HCT116 (cell line): Measurements from ENCODE around the gene SETD3. TPM values are rescaled to one million over a fixed set of nuclear protein-coding genes. Genes with fewer than 3 reads are reported as not detected.

Source experiments
- ATAC-seq: fragments of 200-7000 bp; cut with Tn5 transposase; 2 replicates; pipeline ENCODE4 v1.9.1; 2020; ENCODE audit warnings: mild to moderate bottlenecking, moderate library complexity
- BruUV-seq: library from RNA; stranded (reverse); fragments of 400-500 nt; replicated peaks from 2 replicates; lab custom pipeline; 2021; lab: Mats Ljungman, UMichigan
- CTCF ChIA-PET: fragments of 300-600 bp; sonication (Branson Sonifier 250); formaldehyde crosslinking; loops from one replicate; lab custom pipeline; 2021; ENCODE audit warnings: antibody characterized with exemption; lab: Charles Lee
- POLR2A ChIA-PET: fragments of 300-600, 350-600 bp; sonication (Branson Sonifier 250); formaldehyde crosslinking; loops from one replicate; lab custom pipeline; 2021; ENCODE audit warnings: antibody characterized with exemption; lab: Charles Lee
- RAD21 ChIA-PET, 2 experiments: fragments of 300-600 bp; sonication (Branson Sonifier 250); formaldehyde crosslinking; loops; one replicate each; lab custom pipeline; 2023; ENCODE audit warnings: low total read pairs in 2 of 2; ENCODE audit not compliant: uncharacterized antibody in 2 of 2, unreplicated experiment in 2 of 2, low non-redundant PET in 1 of 2; lab: Charles Lee
- DNase-seq: peaks from one replicate; pipeline ENCODE4 v3.0.0-alpha.2; 2010; ENCODE audit warnings: low read depth, low spot score
- H2AFZ ChIP-seq: fragments of 200-600 bp; shearing (Covaris generic), sonication (generic); 2 replicates; pipeline ENCODE4 v1.6.1; 2017; ENCODE audit warnings: low read depth, mixed run types, mixed read lengths, antibody characterized with exemption, low read length; ENCODE audit not compliant: poor library complexity, severe bottlenecking
- H3K27ac ChIP-seq: 2 replicates; pipeline ENCODE4 v1.5.1; 2012; ENCODE audit warnings: low read depth, low read length
- H3K27me3 ChIP-seq: fragments of 200-600 bp; sonication (generic); 2 replicates; pipeline ENCODE4 v1.6.1; 2016; ENCODE audit warnings: mixed run types, low read length, mixed read lengths; ENCODE audit not compliant: insufficient read depth
- H3K36me3 ChIP-seq, 2 experiments: fragments of 200-500 bp in 1 of 2; fragments of 200-600 bp in 1 of 2; sonication (Bioruptor generic) in 1 of 2; sonication (generic) in 1 of 2; 2 replicates each; pipeline versions ENCODE4 v1.5.1 to v1.6.1; 2014 to 2016; ENCODE audit warnings: low read length in 2 of 2, inconsistent platforms in 1 of 2, mixed read lengths in 1 of 2, mixed run types in 1 of 2; ENCODE audit not compliant: insufficient read depth in 2 of 2, control insufficient read depth in 1 of 2
- H3K4me1 ChIP-seq, 2 experiments: fragments of 200-600 bp in 1 of 2; sonication (generic) in 1 of 2; 2 replicates each; pipeline versions ENCODE4 v1.5.1 to v1.6.1; 2012 to 2017; ENCODE audit warnings: low read length in 2 of 2, inconsistent platforms in 1 of 2, mild to moderate bottlenecking in 1 of 2, mixed read lengths in 1 of 2, mixed run types in 1 of 2, moderate library complexity in 1 of 2; ENCODE audit not compliant: insufficient read depth in 2 of 2, control insufficient read depth in 1 of 2
- H3K4me2 ChIP-seq: fragments of 200-600 bp; sonication (generic); 2 replicates; pipeline ENCODE4 v1.6.1; 2017; ENCODE audit warnings: mixed run types, low read length, mixed read lengths
- H3K4me3 ChIP-seq, 2 experiments: fragments of 200-600 bp in 1 of 2; sonication (generic) in 1 of 2; replicated peaks in 1 of 2; 2 replicates each; pipeline ENCODE4 v1.5.1; 2011 to 2016; ENCODE audit warnings: low read length in 2 of 2, control low read depth in 1 of 2, low read depth in 1 of 2, mild to moderate bottlenecking in 1 of 2, mixed read lengths in 1 of 2, mixed run types in 1 of 2
- H3K79me2 ChIP-seq: fragments of 200-600 bp; sonication (generic); 2 replicates; pipeline ENCODE4 v1.6.1; 2017; ENCODE audit warnings: mild to moderate bottlenecking, mixed run types, low read length, moderate library complexity, mixed read lengths; ENCODE audit not compliant: insufficient read depth
- H3K9ac ChIP-seq: fragments of 200-600 bp; sonication (generic); 2 replicates; pipeline ENCODE4 v1.6.1; 2016; ENCODE audit warnings: low read length, mixed read lengths
- H3K9me2 ChIP-seq: fragments of 200-600 bp; sonication (generic), shearing (Covaris generic); 2 replicates; pipeline ENCODE4 v1.6.1; 2017; ENCODE audit warnings: mixed run types, mild to moderate bottlenecking, moderate library complexity; ENCODE audit not compliant: insufficient read depth
- H3K9me3 ChIP-seq, 2 experiments: fragments of 200-500 bp in 1 of 2; fragments of 200-600 bp in 1 of 2; sonication (Bioruptor generic) in 1 of 2; sonication (generic) in 1 of 2; 2 replicates each; pipeline ENCODE4 v1.6.1; 2014 to 2017; ENCODE audit warnings: low read length in 2 of 2, mixed read lengths in 2 of 2, inconsistent platforms in 1 of 2, low read depth in 1 of 2, mild to moderate bottlenecking in 1 of 2, mixed run types in 1 of 2, moderate library complexity in 1 of 2; ENCODE audit not compliant: control insufficient read depth in 1 of 2, insufficient read depth in 1 of 2
- H4K20me1 ChIP-seq: fragments of 200-600 bp; sonication (generic), shearing (Covaris generic); 2 replicates; pipeline ENCODE4 v1.6.1; 2017; ENCODE audit warnings: mixed run types, mild to moderate bottlenecking, moderate library complexity; ENCODE audit not compliant: insufficient read depth
- CEBPB ChIP-seq: IDR thresholded peaks from 2 replicates; pipeline ENCODE4 v1.6.1; 2012; ENCODE audit warnings: low read depth
- CTCF ChIP-seq, 3 experiments: fragments of 200-600 bp in 1 of 3; sonication (generic) in 1 of 3; IDR thresholded peaks in 2 of 3; conservative IDR thresholded peaks in 1 of 3; 2 replicates each; pipeline ENCODE4 v1.5.1; 2012 to 2017; ENCODE audit warnings: low read depth in 2 of 3, low read length in 2 of 3, antibody characterized with exemption in 1 of 3, borderline replicate concordance in 1 of 3, control low read depth in 1 of 3, mild to moderate bottlenecking in 1 of 3, mixed read lengths in 1 of 3, mixed run types in 1 of 3, moderate library complexity in 1 of 3; ENCODE audit not compliant: insufficient read depth in 1 of 3
- ELF1 ChIP-seq: IDR thresholded peaks from 2 replicates; pipeline ENCODE4 v1.6.1; 2012; ENCODE audit warnings: low read depth, borderline replicate concordance
- ZNF274 ChIP-seq: fragments of 200-500 bp; sonication (Bioruptor generic); IDR thresholded peaks from 2 replicates; pipeline ENCODE4 v1.6.1; 2014; ENCODE audit warnings: mild to moderate bottlenecking, low read depth, low read length, inconsistent platforms
- intact Hi-C: fragments of 100-400 bp; cut with micrococcal nuclease; formaldehyde crosslinking; loops from 2 replicates; pipeline ENCODE4 v1.10.0; 2022
- total RNA-seq: library from RNA; stranded (reverse); gene quantifications from one replicate; pipeline ENCODE4 v1.2.1, GENCODE V29; 2021; ENCODE audit not compliant: unreplicated experiment

SETD3 gene
- total RNA-seq, 1 experiment from 2014 or later: 46.6 TPM

- Histone ChIP-seq H3K27ac (no peak overlapping the region), H3K36me3 (peaks cover 0 to 3% of the 10 kb centered on the region in 2 experiments; a peak in 1 of 4 replicates), H3K4me1 (peaks cover 0 to 6% of the 10 kb centered on the region in 2 experiments; a peak in 2 of 4 replicates), H3K4me3 (no peak overlapping the region), H2AFZ (no peak overlapping the region), H3K27me3 (no peaks in the 10 kb centered on the region), H3K9me3 (no peaks in the 10 kb centered on the region), H3K9ac (no peak overlapping the region), H3K79me2 (peaks cover 7% of the 10 kb centered on the region; the same call in 1 of the 2 replicates), H3K4me2 (no peak overlapping the region), H4K20me1 (no peaks in the 10 kb centered on the region), H3K9me2 (no peaks in the 10 kb centered on the region)
- ChIA-PET POLR2A (no interaction called here), RAD21 (no interaction called here), CTCF (interaction anchor here (0.7 kb wide), 1 partner anchor 57 kb away, joined by 3 read pairs; no protein-coding TSS in a partner anchor)
- intact Hi-C loops: no loop called here
- BruUV-seq: no TSS peak
- TF ChIP-seq CTCF (IDR thresholded peaks at IDR 0.05 in 2 of 3, conservative IDR thresholded peaks at IDR 0.05 in 1 of 3; ENCODE audit: borderline replicate concordance in 1 of 3, insufficient read depth in 1 of 3, low read depth in 2 of 3, low read length in 2 of 3) (no peak), CEBPB (no peak), ELF1 (no peak), ZNF274 (no peak)
- no peak for DNase-seq
- ATAC-seq: no peak
Measured at GRCh38 chr14:99519347-99519881, 38.8 kb upstream of the SETD3 start.
